HepG2 (cell line): ENCODE results near the gene ABCG1. TPM values are rescaled to one million over a fixed set of nuclear protein-coding genes. Genes with fewer than 3 reads are reported as not detected.

ENCODE experiments used
- ATAC-seq: fragments of 200-7000 bp; cut with Tn5 transposase; 3 replicates; pipeline ENCODE4 v1.9.1; 2020; ENCODE audit warnings: mild to moderate bottlenecking, moderate library complexity
- BruUV-seq: library from RNA; stranded (reverse); fragments of 400-500 nt; replicated peaks from 2 replicates; lab custom pipeline; 2021; lab: Mats Ljungman, UMichigan
- CTCF ChIA-PET: fragments of 300-600 bp; formaldehyde crosslinking; extraction: SDS; loops from one replicate; lab custom pipeline; 2021; ENCODE audit warnings: low total read pairs, inconsistent platforms, low intra/inter-chr PET ratio; lab: Yijun Ruan, JAX
- POLR2A ChIA-PET: fragments of 350-600 bp; sonication (Branson Sonifier 250); formaldehyde crosslinking; loops from one replicate; lab custom pipeline; 2020; ENCODE audit warnings: antibody characterized with exemption, inconsistent platforms; lab: Yijun Ruan, JAX
- DNase-seq: peaks from one replicate; pipeline ENCODE4 v3.0.0-alpha.2; 2015; ENCODE audit warnings: low spot score
- FAIRE-seq: peaks from 3 replicates; lab custom pipeline; 2011; peaks lifted over from hg19 to GRCh38; lab: Jason Lieb, UNC
- H2AFZ ChIP-seq: one replicate; pipeline ENCODE4 v1.6.1; 2011; ENCODE audit warnings: low read length, inconsistent platforms
- H3K27ac ChIP-seq: fragments of 300-600 bp; 3 replicates; pipeline ENCODE4 v1.8.0; 2011; ENCODE audit warnings: mixed run types, mild to moderate bottlenecking, mixed read lengths, low read length, inconsistent platforms; ENCODE audit not compliant: insufficient read depth; ENCODE audit errors: extremely low read length
- H3K27me3 ChIP-seq, 2 experiments: fragments of 200-600 bp in 1 of 2; 2 replicates in 1 of 2; 3 replicates in 1 of 2; pipeline versions ENCODE4 v1.6.0 to v1.8.0; 2011; ENCODE audit warnings: low read length in 2 of 2, mild to moderate bottlenecking in 2 of 2, moderate library complexity in 2 of 2, inconsistent platforms in 1 of 2; ENCODE audit not compliant: insufficient read depth in 2 of 2, control insufficient read depth in 1 of 2
- H3K36me3 ChIP-seq, 2 experiments: fragments of 200-600 bp in 1 of 2; replicated peaks in 1 of 2; 2 replicates in 1 of 2; 3 replicates in 1 of 2; pipeline versions ENCODE4 v1.5.1 to v1.8.0; 2011; ENCODE audit warnings: low read length in 2 of 2, inconsistent platforms in 1 of 2; ENCODE audit not compliant: insufficient read depth in 2 of 2, control insufficient read depth in 1 of 2
- H3K4me1 ChIP-seq: 2 replicates; pipeline ENCODE4 v1.5.1; 2012; ENCODE audit warnings: low read length, inconsistent platforms; ENCODE audit not compliant: insufficient read depth
- H3K4me2 ChIP-seq: 2 replicates; pipeline ENCODE4 v1.6.0; 2011; ENCODE audit warnings: low read depth, low read length, inconsistent platforms
- H3K4me3 ChIP-seq, 3 experiments: fragments of 200-600 bp in 1 of 3; sonication (generic), shearing (Covaris generic) in 1 of 3; replicated peaks in 1 of 3; 2 replicates each; pipeline ENCODE4 v1.5.1; 2011 to 2016; ENCODE audit warnings: low read length in 3 of 3, inconsistent platforms in 2 of 3, low read depth in 2 of 3, mild to moderate bottlenecking in 2 of 3, control low read depth in 1 of 3, mixed read lengths in 1 of 3; ENCODE audit not compliant: insufficient read depth in 1 of 3
- H3K79me2 ChIP-seq: one replicate; pipeline ENCODE4 v1.6.1; 2011; ENCODE audit warnings: low read length, inconsistent platforms; ENCODE audit not compliant: insufficient read depth
- H3K9ac ChIP-seq: 2 replicates; pipeline ENCODE4 v1.6.0; 2011; ENCODE audit warnings: mild to moderate bottlenecking, low read depth, low read length, inconsistent platforms; ENCODE audit not compliant: insufficient read depth
- H3K9me3 ChIP-seq: 2 replicates; pipeline ENCODE4 v1.5.1; 2012; ENCODE audit warnings: mild to moderate bottlenecking, low read length
- H4K20me1 ChIP-seq: 2 replicates; pipeline ENCODE4 v1.6.0; 2011; ENCODE audit warnings: inconsistent platforms, mild to moderate bottlenecking, low read length, moderate library complexity; ENCODE audit not compliant: insufficient read depth
- HIVEP1 ChIP-seq: sonication (generic); formaldehyde crosslinking; IDR thresholded peaks from 2 replicates; pipeline ENCODE4 v1.4.0; 2020; ENCODE audit warnings: mild to moderate bottlenecking, missing genetic modification reagents
- MTA3 ChIP-seq: sonication (generic); formaldehyde crosslinking; IDR thresholded peaks from 2 replicates; pipeline ENCODE4 v1.4.0; 2020; ENCODE audit warnings: missing genetic modification reagents
- ONECUT2 ChIP-seq: sonication (generic); formaldehyde crosslinking; IDR thresholded peaks from 2 replicates; pipeline ENCODE4 v1.4.0; 2020; ENCODE audit warnings: missing genetic modification reagents
- RBM22 ChIP-seq: fragments of 200-400 bp; formaldehyde crosslinking; optimal IDR thresholded peaks from 2 replicates; pipeline ENCODE3; 2017; ENCODE audit warnings: mild to moderate bottlenecking, low read length, moderate library complexity
- ZBTB3 ChIP-seq: sonication (generic); formaldehyde crosslinking; IDR thresholded peaks from 2 replicates; pipeline ENCODE4 v1.4.0; 2020; ENCODE audit warnings: low read depth, mild to moderate bottlenecking, moderate library complexity, missing genetic modification reagents, borderline replicate concordance
- ZKSCAN1 ChIP-seq: fragments of 150-350 bp; IDR thresholded peaks from 2 replicates; pipeline ENCODE4 v1.6.1; 2014; ENCODE audit warnings: low read length
- ZNF225 ChIP-seq: sonication (generic); formaldehyde crosslinking; IDR thresholded peaks from 2 replicates; pipeline ENCODE4 v1.4.0; 2020; ENCODE audit warnings: mild to moderate bottlenecking, missing genetic modification reagents
- ZNF709 ChIP-seq: sonication (generic); formaldehyde crosslinking; IDR thresholded peaks from 2 replicates; pipeline ENCODE4 v1.5.0; 2020; ENCODE audit warnings: mild to moderate bottlenecking, missing genetic modification reagents
- ZNF780A ChIP-seq: sonication (generic); formaldehyde crosslinking; IDR thresholded peaks from 2 replicates; pipeline ENCODE4 v1.8.0; 2022; ENCODE audit warnings: mild to moderate bottlenecking, missing genetic modification reagents, moderate library complexity
- ZNF816 ChIP-seq: sonication (generic); formaldehyde crosslinking; IDR thresholded peaks from 2 replicates; pipeline ENCODE4 v1.8.0; 2022; ENCODE audit warnings: missing genetic modification reagents, mild to moderate bottlenecking, borderline replicate concordance
- ZZZ3 ChIP-seq: sonication (generic); formaldehyde crosslinking; IDR thresholded peaks from 2 replicates; pipeline ENCODE4 v1.4.0; 2020; ENCODE audit warnings: missing genetic modification reagents, mild to moderate bottlenecking, borderline replicate concordance
- WGBS: methylation state at CpG from one replicate; pipeline ENCODE4 v1.1.6; 2017; ENCODE audit warnings: low lambda C conversion rate; 5-methylcytosine and 5-hydroxymethylcytosine counted together
- in situ Hi-C: cut with HindIII; loops from 2 replicates; pipeline ENCODE4 v1.10.0; 2017; ENCODE audit warnings: low pct_unique_long_range_greater_than_20kb; ENCODE audit not compliant: extremely low pct_ligation_motif_present
- intact Hi-C: fragments of 100-400 bp; cut with micrococcal nuclease; formaldehyde crosslinking; loops from one replicate; pipeline ENCODE4 v1.10.0; 2022; ENCODE audit not compliant: unreplicated experiment
- polyA plus RNA-seq, 8 experiments: library from polyadenylated mRNA; depleted of rRNA in 3 of 8; stranded (reverse) in 7 of 8; unstranded in 1 of 8; fragments of >200 nt; fragmentation: Illumina TruSeq in 4 of 8; extraction: Trizol in 4 of 8; gene quantifications; 2 replicates each; pipeline versions ENCODE4 v1.2.1 to v1.2.3, GENCODE V29; 2011 to 2016; ENCODE audit warnings: low read depth in 4 of 8, missing spikeins in 1 of 8, mixed read lengths in 1 of 8; ENCODE audit not compliant: insufficient read depth in 1 of 8
- total RNA-seq, 5 experiments: library from RNA; depleted of rRNA; stranded (reverse); fragments of >200 nt; fragmentation: Illumina TruSeq; extraction: Trizol; gene quantifications; 2 replicates each; pipeline ENCODE4 v1.2.3, GENCODE V29; 2016; ENCODE audit warnings: low read depth in 1 of 5
- TF ChIP-seq, protein P1 (sequence below): sonication (generic); formaldehyde crosslinking; IDR thresholded peaks from 2 replicates; pipeline ENCODE4 v1.8.1; 2023; ENCODE audit warnings: mild to moderate bottlenecking, missing genetic modification reagents
- TF ChIP-seq, protein P2 (sequence below): sonication (generic); formaldehyde crosslinking; IDR thresholded peaks from 2 replicates; pipeline ENCODE4 v1.8.1; 2023; ENCODE audit warnings: missing genetic modification reagents, inconsistent platforms, borderline replicate concordance
- TF ChIP-seq, protein P3 (sequence below): sonication (generic); formaldehyde crosslinking; IDR thresholded peaks from 2 replicates; pipeline ENCODE4; 2020; ENCODE audit warnings: missing genetic modification reagents, mild to moderate bottlenecking, borderline replicate concordance
- TF ChIP-seq, protein P4 (sequence below): sonication (generic); formaldehyde crosslinking; IDR thresholded peaks from 2 replicates; pipeline ENCODE4 v1.8.1; 2023; ENCODE audit warnings: mild to moderate bottlenecking, missing genetic modification reagents, borderline replicate concordance
- TF ChIP-seq, protein P5 (sequence below): sonication (generic); formaldehyde crosslinking; conservative IDR thresholded peaks from 2 replicates; pipeline ENCODE4 v1.8.1; 2023; ENCODE audit warnings: missing genetic modification reagents

ABCG1 gene
- total and polyA plus RNA-seq, 2 of the 13 experiments (the other 11 are each of a cell fraction or from before 2014, with no cell fraction given), result 0.04 TPM; not detected in 1

- H3K9ac ChIP-seq, result no peak overlapping the region
- no peak overlapping the region for H2AFZ ChIP-seq
- intact Hi-C loops (no loop called here), in situ Hi-C loops (no loop called here)
- no peaks in the 10 kb centered on the region for H4K20me1 ChIP-seq
- peaks cover 35% of the 10 kb centered on the region for H3K4me1 ChIP-seq
- H3K79me2 ChIP-seq, result no peaks in the 10 kb centered on the region
- 50% methylated on average over 7 of the region's 8 CpGs for WGBS
- ChIA-PET CTCF (no interaction called here), POLR2A (no interaction called here)
- ATAC-seq (no peak), FAIRE-seq (no peak), DNase-seq (no peak)
- H3K4me3 ChIP-seq, result no peak overlapping the region
- no TSS peak for BruUV-seq
- H3K9me3 ChIP-seq, result no peaks in the 10 kb centered on the region
- H3K36me3 ChIP-seq, result no peaks in the 10 kb centered on the region
- H3K27me3 ChIP-seq, result peaks cover 0 to 67% of the 10 kb centered on the region in 2 experiments; a peak in 4 of 5 replicates
- H3K27ac ChIP-seq, result no peak overlapping the region
- H3K4me2 ChIP-seq, result no peak overlapping the region
- TF ChIP-seq HIVEP1 (CRISPR knock-in tag), result no peak
- no peak for TF ChIP-seq ZBTB3
- TF ChIP-seq ZKSCAN1, result no peak
- TF ChIP-seq ZNF780A, result no peak
- TF ChIP-seq, protein P1, sequence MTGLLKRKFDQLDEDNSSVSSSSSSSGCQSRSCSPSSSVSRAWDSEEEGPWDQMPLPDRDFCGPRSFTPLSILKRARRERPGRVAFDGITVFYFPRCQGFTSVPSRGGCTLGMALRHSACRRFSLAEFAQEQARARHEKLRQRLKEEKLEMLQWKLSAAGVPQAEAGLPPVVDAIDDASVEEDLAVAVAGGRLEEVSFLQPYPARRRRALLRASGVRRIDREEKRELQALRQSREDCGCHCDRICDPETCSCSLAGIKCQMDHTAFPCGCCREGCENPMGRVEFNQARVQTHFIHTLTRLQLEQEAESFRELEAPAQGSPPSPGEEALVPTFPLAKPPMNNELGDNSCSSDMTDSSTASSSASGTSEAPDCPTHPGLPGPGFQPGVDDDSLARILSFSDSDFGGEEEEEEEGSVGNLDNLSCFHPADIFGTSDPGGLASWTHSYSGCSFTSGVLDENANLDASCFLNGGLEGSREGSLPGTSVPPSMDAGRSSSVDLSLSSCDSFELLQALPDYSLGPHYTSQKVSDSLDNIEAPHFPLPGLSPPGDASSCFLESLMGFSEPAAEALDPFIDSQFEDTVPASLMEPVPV (CRISPR knock-in tag), result no peak
- no peak for TF ChIP-seq ZNF816
- TF ChIP-seq ONECUT2 (CRISPR knock-in tag), result no peak
- TF ChIP-seq ZNF709 (CRISPR knock-in tag), result no peak
- TF ChIP-seq, protein P2, sequence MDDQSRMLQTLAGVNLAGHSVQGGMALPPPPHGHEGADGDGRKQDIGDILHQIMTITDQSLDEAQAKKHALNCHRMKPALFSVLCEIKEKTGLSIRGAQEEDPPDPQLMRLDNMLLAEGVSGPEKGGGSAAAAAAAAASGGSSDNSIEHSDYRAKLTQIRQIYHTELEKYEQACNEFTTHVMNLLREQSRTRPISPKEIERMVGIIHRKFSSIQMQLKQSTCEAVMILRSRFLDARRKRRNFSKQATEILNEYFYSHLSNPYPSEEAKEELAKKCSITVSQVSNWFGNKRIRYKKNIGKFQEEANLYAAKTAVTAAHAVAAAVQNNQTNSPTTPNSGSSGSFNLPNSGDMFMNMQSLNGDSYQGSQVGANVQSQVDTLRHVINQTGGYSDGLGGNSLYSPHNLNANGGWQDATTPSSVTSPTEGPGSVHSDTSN (CRISPR knock-in tag), result no peak
- TF ChIP-seq ZNF225 (CRISPR knock-in tag), result no peak
- TF ChIP-seq, protein P3, sequence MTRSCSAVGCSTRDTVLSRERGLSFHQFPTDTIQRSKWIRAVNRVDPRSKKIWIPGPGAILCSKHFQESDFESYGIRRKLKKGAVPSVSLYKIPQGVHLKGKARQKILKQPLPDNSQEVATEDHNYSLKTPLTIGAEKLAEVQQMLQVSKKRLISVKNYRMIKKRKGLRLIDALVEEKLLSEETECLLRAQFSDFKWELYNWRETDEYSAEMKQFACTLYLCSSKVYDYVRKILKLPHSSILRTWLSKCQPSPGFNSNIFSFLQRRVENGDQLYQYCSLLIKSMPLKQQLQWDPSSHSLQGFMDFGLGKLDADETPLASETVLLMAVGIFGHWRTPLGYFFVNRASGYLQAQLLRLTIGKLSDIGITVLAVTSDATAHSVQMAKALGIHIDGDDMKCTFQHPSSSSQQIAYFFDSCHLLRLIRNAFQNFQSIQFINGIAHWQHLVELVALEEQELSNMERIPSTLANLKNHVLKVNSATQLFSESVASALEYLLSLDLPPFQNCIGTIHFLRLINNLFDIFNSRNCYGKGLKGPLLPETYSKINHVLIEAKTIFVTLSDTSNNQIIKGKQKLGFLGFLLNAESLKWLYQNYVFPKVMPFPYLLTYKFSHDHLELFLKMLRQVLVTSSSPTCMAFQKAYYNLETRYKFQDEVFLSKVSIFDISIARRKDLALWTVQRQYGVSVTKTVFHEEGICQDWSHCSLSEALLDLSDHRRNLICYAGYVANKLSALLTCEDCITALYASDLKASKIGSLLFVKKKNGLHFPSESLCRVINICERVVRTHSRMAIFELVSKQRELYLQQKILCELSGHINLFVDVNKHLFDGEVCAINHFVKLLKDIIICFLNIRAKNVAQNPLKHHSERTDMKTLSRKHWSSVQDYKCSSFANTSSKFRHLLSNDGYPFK (CRISPR knock-in tag), result no peak
- TF ChIP-seq, protein P4, sequence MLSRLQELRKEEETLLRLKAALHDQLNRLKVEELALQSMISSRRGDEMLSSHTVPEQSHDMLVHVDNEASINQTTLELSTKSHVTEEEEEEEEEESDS (CRISPR knock-in tag), result no peak
- no peak for TF ChIP-seq RBM22
- TF ChIP-seq, protein P5, sequence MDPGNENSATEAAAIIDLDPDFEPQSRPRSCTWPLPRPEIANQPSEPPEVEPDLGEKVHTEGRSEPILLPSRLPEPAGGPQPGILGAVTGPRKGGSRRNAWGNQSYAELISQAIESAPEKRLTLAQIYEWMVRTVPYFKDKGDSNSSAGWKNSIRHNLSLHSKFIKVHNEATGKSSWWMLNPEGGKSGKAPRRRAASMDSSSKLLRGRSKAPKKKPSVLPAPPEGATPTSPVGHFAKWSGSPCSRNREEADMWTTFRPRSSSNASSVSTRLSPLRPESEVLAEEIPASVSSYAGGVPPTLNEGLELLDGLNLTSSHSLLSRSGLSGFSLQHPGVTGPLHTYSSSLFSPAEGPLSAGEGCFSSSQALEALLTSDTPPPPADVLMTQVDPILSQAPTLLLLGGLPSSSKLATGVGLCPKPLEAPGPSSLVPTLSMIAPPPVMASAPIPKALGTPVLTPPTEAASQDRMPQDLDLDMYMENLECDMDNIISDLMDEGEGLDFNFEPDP, result no peak
- no peak for TF ChIP-seq ZZZ3 (CRISPR knock-in tag)
- TF ChIP-seq MTA3, result no peak
Observed at GRCh38 chr21:42232176-42232825, 13.4 kb downstream of the ABCG1 start.
